Left forelimb (tissue), 1 donor: Measurements from ENCODE around the gene RAB27B.
"Not testable (repeated sequence)": the region's sequence is repeated elsewhere in the genome, so short reads cannot be mapped to it uniquely, and the experiment has no call there.

Experiments used
- DNase-seq: peaks from one replicate; pipeline ENCODE4 v3.0.0-alpha.2; 2018; ENCODE audit warnings: low spot score

RAB27B gene

GRCh38 chr18:54815086-54815485 is 13.2 kb upstream of the RAB27B start:
- no peak for DNase-seq

GRCh38 chr18:54820785-54821275 is 7.4 kb upstream of the RAB27B start:
- not testable (repeated sequence) for DNase-seq

GRCh38 chr18:54822872-54823845 is 5.1 kb upstream of the RAB27B start:
- DNase-seq: no peak

- no peak for DNase-seq
These were observed 3.5 kb upstream of the RAB27B start for GRCh38 chr18:54824761-54825160.

GRCh38 chr18:54825601-54826344 is 2.5 kb upstream of the RAB27B start:
- DNase-seq: no peak

GRCh38 chr18:54828986-54829385 is 709 bp downstream of the RAB27B start:
- DNase-seq: no peak

GRCh38 chr18:54829856-54830255 is 1.6 kb downstream of the RAB27B start:
- no peak for DNase-seq

- no peak for DNase-seq
These were observed 2.0 kb downstream of the RAB27B start for GRCh38 chr18:54830260-54830659.

GRCh38 chr18:54830866-54831265 is 2.6 kb downstream of the RAB27B start:
- no peak for DNase-seq

GRCh38 chr18:54835944-54836343 is 7.7 kb downstream of the RAB27B start:
- no peak for DNase-seq

- no peak for DNase-seq
These were observed 15.0 kb downstream of the RAB27B start for GRCh38 chr18:54843314-54843713.

GRCh38 chr18:54845787-54846186 is 17.5 kb downstream of the RAB27B start:
- no peak for DNase-seq

- DNase-seq: no peak
These were observed 19.8 kb downstream of the RAB27B start for GRCh38 chr18:54848121-54848520.

GRCh38 chr18:54849683-54850082 is 21.4 kb downstream of the RAB27B start:
- DNase-seq: no peak

GRCh38 chr18:54850598-54850997 is 22.3 kb downstream of the RAB27B start:
- no peak for DNase-seq

GRCh38 chr18:54852780-54853675 is 24.8 kb downstream of the RAB27B start:
- DNase-seq: no peak

GRCh38 chr18:54855050-54855449 is 26.8 kb downstream of the RAB27B start:
- DNase-seq: not testable (repeated sequence)

GRCh38 chr18:54856105-54856646 is 27.9 kb downstream of the RAB27B start:
- no peak for DNase-seq

GRCh38 chr18:54857499-54857898 is 29.2 kb downstream of the RAB27B start:
- no peak for DNase-seq

GRCh38 chr18:54859667-54860421 is 31.6 kb downstream of the RAB27B start:
- no peak for DNase-seq

- no peak for DNase-seq
These were observed 32.7 kb downstream of the RAB27B start for GRCh38 chr18:54860941-54861340.
